Measurements from ENCODE around the gene FLACC1. TPM values are rescaled to one million over a fixed set of nuclear protein-coding genes. Genes with fewer than 3 reads are reported as not detected.

The FLACC1 gene
- total and polyA plus RNA-seq, 2 of the 8 experiments (the other 6 are each of a cell fraction or from before 2014, with no cell fraction given): 0.58 TPM; not detected in 1

DNA sequence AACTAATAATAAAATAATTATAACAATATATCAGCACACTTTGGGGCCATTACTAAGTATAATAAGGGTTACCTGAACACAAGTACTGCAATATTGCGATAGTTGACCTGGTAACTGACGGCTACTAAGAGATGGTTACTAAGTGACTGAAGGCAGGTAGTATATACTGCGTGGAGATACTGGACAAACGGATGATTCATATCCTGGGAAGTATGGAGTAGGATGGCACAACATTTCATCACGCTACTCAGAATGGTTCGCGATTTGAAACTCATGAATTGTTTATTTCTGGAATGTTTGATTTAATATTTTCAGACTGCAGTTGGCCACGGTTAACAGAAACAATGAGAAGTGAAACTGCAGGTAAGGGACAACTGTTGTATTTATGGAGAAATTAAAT, 39.5 kb upstream of the FLACC1 start (continued):
- TF ChIP-seq, protein P1, sequence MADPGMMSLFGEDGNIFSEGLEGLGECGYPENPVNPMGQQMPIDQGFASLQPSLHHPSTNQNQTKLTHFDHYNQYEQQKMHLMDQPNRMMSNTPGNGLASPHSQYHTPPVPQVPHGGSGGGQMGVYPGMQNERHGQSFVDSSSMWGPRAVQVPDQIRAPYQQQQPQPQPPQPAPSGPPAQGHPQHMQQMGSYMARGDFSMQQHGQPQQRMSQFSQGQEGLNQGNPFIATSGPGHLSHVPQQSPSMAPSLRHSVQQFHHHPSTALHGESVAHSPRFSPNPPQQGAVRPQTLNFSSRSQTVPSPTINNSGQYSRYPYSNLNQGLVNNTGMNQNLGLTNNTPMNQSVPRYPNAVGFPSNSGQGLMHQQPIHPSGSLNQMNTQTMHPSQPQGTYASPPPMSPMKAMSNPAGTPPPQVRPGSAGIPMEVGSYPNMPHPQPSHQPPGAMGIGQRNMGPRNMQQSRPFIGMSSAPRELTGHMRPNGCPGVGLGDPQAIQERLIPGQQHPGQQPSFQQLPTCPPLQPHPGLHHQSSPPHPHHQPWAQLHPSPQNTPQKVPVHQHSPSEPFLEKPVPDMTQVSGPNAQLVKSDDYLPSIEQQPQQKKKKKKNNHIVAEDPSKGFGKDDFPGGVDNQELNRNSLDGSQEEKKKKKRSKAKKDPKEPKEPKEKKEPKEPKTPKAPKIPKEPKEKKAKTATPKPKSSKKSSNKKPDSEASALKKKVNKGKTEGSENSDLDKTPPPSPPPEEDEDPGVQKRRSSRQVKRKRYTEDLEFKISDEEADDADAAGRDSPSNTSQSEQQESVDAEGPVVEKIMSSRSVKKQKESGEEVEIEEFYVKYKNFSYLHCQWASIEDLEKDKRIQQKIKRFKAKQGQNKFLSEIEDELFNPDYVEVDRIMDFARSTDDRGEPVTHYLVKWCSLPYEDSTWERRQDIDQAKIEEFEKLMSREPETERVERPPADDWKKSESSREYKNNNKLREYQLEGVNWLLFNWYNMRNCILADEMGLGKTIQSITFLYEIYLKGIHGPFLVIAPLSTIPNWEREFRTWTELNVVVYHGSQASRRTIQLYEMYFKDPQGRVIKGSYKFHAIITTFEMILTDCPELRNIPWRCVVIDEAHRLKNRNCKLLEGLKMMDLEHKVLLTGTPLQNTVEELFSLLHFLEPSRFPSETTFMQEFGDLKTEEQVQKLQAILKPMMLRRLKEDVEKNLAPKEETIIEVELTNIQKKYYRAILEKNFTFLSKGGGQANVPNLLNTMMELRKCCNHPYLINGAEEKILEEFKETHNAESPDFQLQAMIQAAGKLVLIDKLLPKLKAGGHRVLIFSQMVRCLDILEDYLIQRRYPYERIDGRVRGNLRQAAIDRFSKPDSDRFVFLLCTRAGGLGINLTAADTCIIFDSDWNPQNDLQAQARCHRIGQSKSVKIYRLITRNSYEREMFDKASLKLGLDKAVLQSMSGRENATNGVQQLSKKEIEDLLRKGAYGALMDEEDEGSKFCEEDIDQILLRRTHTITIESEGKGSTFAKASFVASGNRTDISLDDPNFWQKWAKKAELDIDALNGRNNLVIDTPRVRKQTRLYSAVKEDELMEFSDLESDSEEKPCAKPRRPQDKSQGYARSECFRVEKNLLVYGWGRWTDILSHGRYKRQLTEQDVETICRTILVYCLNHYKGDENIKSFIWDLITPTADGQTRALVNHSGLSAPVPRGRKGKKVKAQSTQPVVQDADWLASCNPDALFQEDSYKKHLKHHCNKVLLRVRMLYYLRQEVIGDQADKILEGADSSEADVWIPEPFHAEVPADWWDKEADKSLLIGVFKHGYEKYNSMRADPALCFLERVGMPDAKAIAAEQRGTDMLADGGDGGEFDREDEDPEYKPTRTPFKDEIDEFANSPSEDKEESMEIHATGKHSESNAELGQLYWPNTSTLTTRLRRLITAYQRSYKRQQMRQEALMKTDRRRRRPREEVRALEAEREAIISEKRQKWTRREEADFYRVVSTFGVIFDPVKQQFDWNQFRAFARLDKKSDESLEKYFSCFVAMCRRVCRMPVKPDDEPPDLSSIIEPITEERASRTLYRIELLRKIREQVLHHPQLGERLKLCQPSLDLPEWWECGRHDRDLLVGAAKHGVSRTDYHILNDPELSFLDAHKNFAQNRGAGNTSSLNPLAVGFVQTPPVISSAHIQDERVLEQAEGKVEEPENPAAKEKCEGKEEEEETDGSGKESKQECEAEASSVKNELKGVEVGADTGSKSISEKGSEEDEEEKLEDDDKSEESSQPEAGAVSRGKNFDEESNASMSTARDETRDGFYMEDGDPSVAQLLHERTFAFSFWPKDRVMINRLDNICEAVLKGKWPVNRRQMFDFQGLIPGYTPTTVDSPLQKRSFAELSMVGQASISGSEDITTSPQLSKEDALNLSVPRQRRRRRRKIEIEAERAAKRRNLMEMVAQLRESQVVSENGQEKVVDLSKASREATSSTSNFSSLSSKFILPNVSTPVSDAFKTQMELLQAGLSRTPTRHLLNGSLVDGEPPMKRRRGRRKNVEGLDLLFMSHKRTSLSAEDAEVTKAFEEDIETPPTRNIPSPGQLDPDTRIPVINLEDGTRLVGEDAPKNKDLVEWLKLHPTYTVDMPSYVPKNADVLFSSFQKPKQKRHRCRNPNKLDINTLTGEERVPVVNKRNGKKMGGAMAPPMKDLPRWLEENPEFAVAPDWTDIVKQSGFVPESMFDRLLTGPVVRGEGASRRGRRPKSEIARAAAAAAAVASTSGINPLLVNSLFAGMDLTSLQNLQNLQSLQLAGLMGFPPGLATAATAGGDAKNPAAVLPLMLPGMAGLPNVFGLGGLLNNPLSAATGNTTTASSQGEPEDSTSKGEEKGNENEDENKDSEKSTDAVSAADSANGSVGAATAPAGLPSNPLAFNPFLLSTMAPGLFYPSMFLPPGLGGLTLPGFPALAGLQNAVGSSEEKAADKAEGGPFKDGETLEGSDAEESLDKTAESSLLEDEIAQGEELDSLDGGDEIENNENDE (IDR thresholded peaks at IDR 0.05; ENCODE audit: insufficient replicate concordance, low read length): no peak
- TF ChIP-seq TEAD4 (IDR thresholded peaks at IDR 0.05; ENCODE audit: low read depth, low read length) (no peak), SP4 (IDR thresholded peaks at IDR 0.05; ENCODE audit: low read length) (no peak)

Data from H1 (cell line).